Measurements from ENCODE around the gene ARMC8.

Gene ARMC8

GRCh38 chr3:138260611-138261010 lies 73.5 kb downstream of the ARMC8 start:
- Histone ChIP-seq H3K36me3 (ENCODE audit: insufficient read depth, low read length) (peaks cover 26% of the 10 kb centered on the region; the same call in 1 of the 2 replicates), H3K9me3 (ENCODE audit: insufficient read depth, low read length, severe bottlenecking) (no peaks in the 10 kb centered on the region), H3K27me3 (ENCODE audit: insufficient read depth, low read length, poor library complexity) (no peaks in the 10 kb centered on the region), H3K79me2 (ENCODE audit: insufficient read depth, low read length) (no peaks in the 10 kb centered on the region), H3K4me1 (ENCODE audit: insufficient read depth, low read length) (no peaks in the 10 kb centered on the region), H4K20me1 (ENCODE audit: insufficient read depth, low read length) (no peaks in the 10 kb centered on the region), H3K27ac (ENCODE audit: low read length) (no peak overlapping the region), H3K9ac (ENCODE audit: low read depth, low read length) (no peak overlapping the region), H2AFZ (ENCODE audit: low read depth, low read length) (no peak overlapping the region), H3K4me2 (ENCODE audit: insufficient read depth, low read length) (no peak overlapping the region), H3K4me3 (ENCODE audit: low read depth in 1 of 2, low read length in 2 of 2) (no peak overlapping the region)
- TF ChIP-seq EZH2 (IDR thresholded peaks at IDR 0.05; ENCODE audit: borderline replicate concordance, low read depth, low read length, severe bottlenecking): no peak
- TF ChIP-seq, protein P1, sequence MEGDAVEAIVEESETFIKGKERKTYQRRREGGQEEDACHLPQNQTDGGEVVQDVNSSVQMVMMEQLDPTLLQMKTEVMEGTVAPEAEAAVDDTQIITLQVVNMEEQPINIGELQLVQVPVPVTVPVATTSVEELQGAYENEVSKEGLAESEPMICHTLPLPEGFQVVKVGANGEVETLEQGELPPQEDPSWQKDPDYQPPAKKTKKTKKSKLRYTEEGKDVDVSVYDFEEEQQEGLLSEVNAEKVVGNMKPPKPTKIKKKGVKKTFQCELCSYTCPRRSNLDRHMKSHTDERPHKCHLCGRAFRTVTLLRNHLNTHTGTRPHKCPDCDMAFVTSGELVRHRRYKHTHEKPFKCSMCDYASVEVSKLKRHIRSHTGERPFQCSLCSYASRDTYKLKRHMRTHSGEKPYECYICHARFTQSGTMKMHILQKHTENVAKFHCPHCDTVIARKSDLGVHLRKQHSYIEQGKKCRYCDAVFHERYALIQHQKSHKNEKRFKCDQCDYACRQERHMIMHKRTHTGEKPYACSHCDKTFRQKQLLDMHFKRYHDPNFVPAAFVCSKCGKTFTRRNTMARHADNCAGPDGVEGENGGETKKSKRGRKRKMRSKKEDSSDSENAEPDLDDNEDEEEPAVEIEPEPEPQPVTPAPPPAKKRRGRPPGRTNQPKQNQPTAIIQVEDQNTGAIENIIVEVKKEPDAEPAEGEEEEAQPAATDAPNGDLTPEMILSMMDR (IDR thresholded peaks at IDR 0.05; ENCODE audit: borderline replicate concordance, extremely low read depth, low read length, poor library complexity, severe bottlenecking): no peak
- DNase-seq (no peak), ATAC-seq (ENCODE audit: insufficient read depth, low read depth) (no peak)

DNA sequence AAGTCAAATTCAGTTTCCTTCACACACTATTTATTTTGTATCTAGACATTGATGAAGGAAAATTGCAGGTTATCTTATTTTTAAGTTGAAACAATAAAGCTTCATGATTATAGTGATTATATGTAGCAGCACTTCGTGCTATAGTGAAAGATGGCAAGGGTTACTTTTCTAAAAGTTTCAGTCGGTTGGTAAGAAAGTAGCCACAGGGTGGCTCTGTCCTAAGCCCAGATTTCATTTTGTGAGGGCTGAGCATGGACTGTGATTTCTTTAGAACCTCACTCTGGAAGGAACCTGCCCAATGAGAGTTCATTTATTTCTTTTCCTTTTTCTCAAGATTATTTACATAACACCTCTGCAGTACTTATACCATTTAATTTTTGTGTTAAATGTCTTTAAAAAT lies 76.0 kb downstream of the ARMC8 start:
- H3K27ac ChIP-seq (ENCODE audit: low read length): no peak overlapping the region
- no peaks in the 10 kb centered on the region for H3K79me2 ChIP-seq (ENCODE audit: insufficient read depth, low read length)
- no peak for TF ChIP-seq EZH2 (IDR thresholded peaks at IDR 0.05; ENCODE audit: borderline replicate concordance, low read depth, low read length, severe bottlenecking)
- TF ChIP-seq, protein P1 (IDR thresholded peaks at IDR 0.05; ENCODE audit: borderline replicate concordance, extremely low read depth, low read length, poor library complexity, severe bottlenecking): no peak
- peaks cover 37% of the 10 kb centered on the region; the same call in 1 of the 2 replicates for H3K36me3 ChIP-seq (ENCODE audit: insufficient read depth, low read length)
- no peaks in the 10 kb centered on the region for H3K4me1 ChIP-seq (ENCODE audit: insufficient read depth, low read length)
- DNase-seq (no peak), ATAC-seq (ENCODE audit: insufficient read depth, low read depth) (no peak)
- no peaks in the 10 kb centered on the region for H3K27me3 ChIP-seq (ENCODE audit: insufficient read depth, low read length, poor library complexity)
- no peaks in the 10 kb centered on the region for H4K20me1 ChIP-seq (ENCODE audit: insufficient read depth, low read length)
- H3K4me3 ChIP-seq (ENCODE audit: low read depth in 1 of 2, low read length in 2 of 2): no peak overlapping the region
- no peak overlapping the region for H3K9ac ChIP-seq (ENCODE audit: low read depth, low read length)
- H3K4me2 ChIP-seq (ENCODE audit: insufficient read depth, low read length): no peak overlapping the region
- no peak overlapping the region for H2AFZ ChIP-seq (ENCODE audit: low read depth, low read length)
- no peaks in the 10 kb centered on the region for H3K9me3 ChIP-seq (ENCODE audit: insufficient read depth, low read length, severe bottlenecking)

DNA sequence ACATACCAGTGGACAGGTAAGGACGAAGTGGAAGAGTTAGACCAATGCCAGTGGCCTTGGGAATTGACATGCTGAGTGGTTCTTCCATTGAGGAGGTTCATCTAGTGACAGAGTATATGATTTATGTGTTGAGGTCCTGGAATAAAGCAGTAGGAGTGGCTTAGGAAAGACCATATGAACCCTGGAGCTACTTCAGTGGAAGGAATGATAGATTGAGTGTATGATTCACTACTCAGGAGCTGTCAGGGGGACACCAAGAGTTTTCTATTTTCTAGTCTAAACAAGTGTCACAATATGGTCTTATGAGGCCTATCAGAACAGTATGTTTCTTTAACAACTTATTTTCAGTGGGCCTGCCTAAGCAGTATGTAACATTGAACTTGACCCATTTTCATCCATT lies 78.6 kb downstream of the ARMC8 start:
- no peak for DNase-seq
- TF ChIP-seq EZH2 (IDR thresholded peaks at IDR 0.05; ENCODE audit: borderline replicate concordance, low read depth, low read length, severe bottlenecking): no peak

DNA sequence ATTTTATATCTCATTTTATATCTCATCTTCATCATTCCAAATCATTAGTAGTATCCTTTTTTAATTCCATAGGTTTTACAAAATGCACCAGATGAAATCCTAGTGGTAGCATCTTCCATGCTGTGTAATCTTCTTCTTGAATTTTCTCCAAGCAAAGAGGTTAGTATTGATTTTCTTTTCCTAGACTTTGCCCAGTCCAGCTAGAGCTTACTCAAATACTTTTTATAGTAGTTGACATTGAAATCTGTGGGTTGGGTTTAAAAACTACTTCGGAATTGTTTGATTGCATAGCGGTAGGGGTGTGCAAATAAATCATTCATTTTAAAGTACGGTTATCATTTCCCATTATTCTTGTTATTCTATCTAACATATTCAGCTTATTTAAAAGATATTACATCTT lies 80.0 kb downstream of the ARMC8 start:
- Histone ChIP-seq H3K4me1 (ENCODE audit: insufficient read depth, low read length) (no peaks in the 10 kb centered on the region), H3K27ac (ENCODE audit: low read length) (no peak overlapping the region), H3K36me3 (ENCODE audit: insufficient read depth, low read length) (peaks cover 54% of the 10 kb centered on the region; the same call in 1 of the 2 replicates), H4K20me1 (ENCODE audit: insufficient read depth, low read length) (no peaks in the 10 kb centered on the region), H2AFZ (ENCODE audit: low read depth, low read length) (no peak overlapping the region), H3K9ac (ENCODE audit: low read depth, low read length) (no peak overlapping the region), H3K9me3 (ENCODE audit: insufficient read depth, low read length, severe bottlenecking) (no peaks in the 10 kb centered on the region), H3K27me3 (ENCODE audit: insufficient read depth, low read length, poor library complexity) (no peaks in the 10 kb centered on the region), H3K4me3 (ENCODE audit: low read depth in 1 of 2, low read length in 2 of 2) (no peak overlapping the region), H3K79me2 (ENCODE audit: insufficient read depth, low read length) (no peaks in the 10 kb centered on the region), H3K4me2 (ENCODE audit: insufficient read depth, low read length) (no peak overlapping the region)
- TF ChIP-seq EZH2 (IDR thresholded peaks at IDR 0.05; ENCODE audit: borderline replicate concordance, low read depth, low read length, severe bottlenecking): no peak
- TF ChIP-seq, protein P1 (IDR thresholded peaks at IDR 0.05; ENCODE audit: borderline replicate concordance, extremely low read depth, low read length, poor library complexity, severe bottlenecking): no peak
- ATAC-seq (ENCODE audit: insufficient read depth, low read depth) (no peak), DNase-seq (no peak)

More for the DNA sequence above, 78.6 kb downstream of the ARMC8 start:
- H3K27me3 ChIP-seq (ENCODE audit: insufficient read depth, low read length, poor library complexity): no peaks in the 10 kb centered on the region
- H3K36me3 ChIP-seq (ENCODE audit: insufficient read depth, low read length): peaks cover 41% of the 10 kb centered on the region; the same call in 1 of the 2 replicates
- no peak overlapping the region for H3K4me3 ChIP-seq (ENCODE audit: low read depth in 1 of 2, low read length in 2 of 2)
- no peaks in the 10 kb centered on the region for H3K4me1 ChIP-seq (ENCODE audit: insufficient read depth, low read length)
- H2AFZ ChIP-seq (ENCODE audit: low read depth, low read length): no peak overlapping the region
- no peak overlapping the region for H3K9ac ChIP-seq (ENCODE audit: low read depth, low read length)
- no peaks in the 10 kb centered on the region for H3K79me2 ChIP-seq (ENCODE audit: insufficient read depth, low read length)
- H4K20me1 ChIP-seq (ENCODE audit: insufficient read depth, low read length): no peaks in the 10 kb centered on the region
- H3K27ac ChIP-seq (ENCODE audit: low read length): no peak overlapping the region
- no peak overlapping the region for H3K4me2 ChIP-seq (ENCODE audit: insufficient read depth, low read length)
- no peak for ATAC-seq (ENCODE audit: insufficient read depth, low read depth)
- H3K9me3 ChIP-seq (ENCODE audit: insufficient read depth, low read length, severe bottlenecking): no peaks in the 10 kb centered on the region
